ENCODE results near the gene RIPPLY2. TPM values are rescaled to one million over a fixed set of nuclear protein-coding genes. Genes with fewer than 3 reads are reported as not detected.

The RIPPLY2 gene
- total RNA-seq, 4 donors from 2014 or later: not detected

- H3K27me3 ChIP-seq: no peaks in the 10 kb centered on the region
- no peaks in the 10 kb centered on the region for H3K36me3 ChIP-seq
- 0 to 1% methylated on average over 37 to 39 of the region's 53 CpGs for WGBS, 2 donors
- peak within 1 kb of the TSS; percentile 29 to 81 (median 81) for H3K27ac ChIP-seq
- intact Hi-C loops (cut with DNase I): no loop called here
- TF ChIP-seq, protein P1, sequence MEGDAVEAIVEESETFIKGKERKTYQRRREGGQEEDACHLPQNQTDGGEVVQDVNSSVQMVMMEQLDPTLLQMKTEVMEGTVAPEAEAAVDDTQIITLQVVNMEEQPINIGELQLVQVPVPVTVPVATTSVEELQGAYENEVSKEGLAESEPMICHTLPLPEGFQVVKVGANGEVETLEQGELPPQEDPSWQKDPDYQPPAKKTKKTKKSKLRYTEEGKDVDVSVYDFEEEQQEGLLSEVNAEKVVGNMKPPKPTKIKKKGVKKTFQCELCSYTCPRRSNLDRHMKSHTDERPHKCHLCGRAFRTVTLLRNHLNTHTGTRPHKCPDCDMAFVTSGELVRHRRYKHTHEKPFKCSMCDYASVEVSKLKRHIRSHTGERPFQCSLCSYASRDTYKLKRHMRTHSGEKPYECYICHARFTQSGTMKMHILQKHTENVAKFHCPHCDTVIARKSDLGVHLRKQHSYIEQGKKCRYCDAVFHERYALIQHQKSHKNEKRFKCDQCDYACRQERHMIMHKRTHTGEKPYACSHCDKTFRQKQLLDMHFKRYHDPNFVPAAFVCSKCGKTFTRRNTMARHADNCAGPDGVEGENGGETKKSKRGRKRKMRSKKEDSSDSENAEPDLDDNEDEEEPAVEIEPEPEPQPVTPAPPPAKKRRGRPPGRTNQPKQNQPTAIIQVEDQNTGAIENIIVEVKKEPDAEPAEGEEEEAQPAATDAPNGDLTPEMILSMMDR (IDR thresholded peaks at IDR 0.05): peak in 2 of 6 experiments; percentile 33 to 34
- peak; percentile 34 to 90 for TF ChIP-seq POLR2A (IDR thresholded peaks at IDR 0.05)
- DNase-seq: peak; percentile 95 to 97
- peak within 1 kb of the TSS; percentile 66 to 83 (median 68) for H3K4me3 ChIP-seq (replicated peaks in 1 of 3)
- peaks cover 14 to 16% of the 10 kb centered on the region in 2 donors for H3K4me1 ChIP-seq
- no peaks in the 10 kb centered on the region for H3K9me3 ChIP-seq
These were observed 6.5 kb downstream of the RIPPLY2 start, which contains the start of gene CYB5R4 for GRCh38 chr6:83859410-83860358. Gene CYB5R4, plus strand, starts transcription at chr6:83859689. Its CDS starts 94 bp downstream, at chr6:83859783.

GRCh38 chr6:83860359-83860755, 7.2 kb downstream of the RIPPLY2 start:
- H3K27me3 ChIP-seq: no peaks in the 10 kb centered on the region
- WGBS, 2 donors: 22 to 24% methylated on average over 7 of the region's 7 CpGs
- TF ChIP-seq, protein P1 (IDR thresholded peaks at IDR 0.05): no peak
- TF ChIP-seq POLR2A (IDR thresholded peaks at IDR 0.05): no peak
- intact Hi-C loops (cut with DNase I): no loop called here
- H3K4me3 ChIP-seq (replicated peaks in 1 of 3): peak overlapping the region in 2 of 3 donors; percentile 66 to 83
- no peak for DNase-seq
- H3K36me3 ChIP-seq: no peaks in the 10 kb centered on the region
- peaks cover 14 to 16% of the 10 kb centered on the region in 2 donors for H3K4me1 ChIP-seq
- no peaks in the 10 kb centered on the region for H3K9me3 ChIP-seq
- H3K27ac ChIP-seq: peak overlapping the region in 2 of 3 donors; percentile 81

GRCh38 chr6:83860782-83861495, 7.8 kb downstream of the RIPPLY2 start:
- no peak for DNase-seq
- Histone ChIP-seq H3K9me3 (no peaks in the 10 kb centered on the region), H3K4me1 (peaks cover 14 to 16% of the 10 kb centered on the region in 2 donors), H3K27me3 (no peaks in the 10 kb centered on the region), H3K4me3 (replicated peaks in 1 of 3) (no peak overlapping the region), H3K36me3 (no peaks in the 10 kb centered on the region), H3K27ac (no peak overlapping the region)
- 80% methylated on average over 8 of the region's 8 CpGs for WGBS, 2 donors
- TF ChIP-seq, protein P1 (IDR thresholded peaks at IDR 0.05): no peak
- no peak for TF ChIP-seq POLR2A (IDR thresholded peaks at IDR 0.05)
- intact Hi-C loops (cut with DNase I): no loop called here

- WGBS, 2 donors: 88 to 90% methylated on average over 4 of the region's 4 CpGs
- DNase-seq: no peak
- intact Hi-C loops (cut with DNase I): no loop called here
- no peak for TF ChIP-seq POLR2A (IDR thresholded peaks at IDR 0.05)
- TF ChIP-seq, protein P1 (IDR thresholded peaks at IDR 0.05): no peak
- Histone ChIP-seq H3K27ac (no peak overlapping the region), H3K27me3 (no peaks in the 10 kb centered on the region), H3K4me1 (peaks cover 14 to 16% of the 10 kb centered on the region in 2 donors), H3K9me3 (no peaks in the 10 kb centered on the region), H3K36me3 (peaks cover 0 to 7% of the 10 kb centered on the region in 2 donors), H3K4me3 (replicated peaks in 1 of 3) (no peak overlapping the region)
These were observed 9.8 kb downstream of the RIPPLY2 start for GRCh38 chr6:83862776-83863471.
